ENCODE results near the gene FRMD8.
"Not testable (repeated sequence)": the region's sequence is repeated elsewhere in the genome, so short reads cannot be mapped to it uniquely, and the experiment has no call there.

The FRMD8 gene

GRCh38 chr11:65394125-65394536 lies 7.7 kb downstream of the FRMD8 start:
- DNase-seq = no peak

- DNase-seq = no peak
These were observed 9.6 kb downstream of the FRMD8 start for GRCh38 chr11:65395961-65396530.

GRCh38 chr11:65396769-65397745 lies 10.6 kb downstream of the FRMD8 start:
- no peak for DNase-seq

- no peak for DNase-seq
These were observed 12.0 kb downstream of the FRMD8 start for GRCh38 chr11:65398362-65398910.

GRCh38 chr11:65399249-65399648 lies 12.8 kb downstream of the FRMD8 start:
- no peak for DNase-seq

GRCh38 chr11:65399845-65400244 lies 13.4 kb downstream of the FRMD8 start:
- DNase-seq = no peak

- no peak for DNase-seq
These were observed 14.1 kb downstream of the FRMD8 start for GRCh38 chr11:65400307-65401072.

- no peak for DNase-seq
These were observed 14.8 kb downstream of the FRMD8 start for GRCh38 chr11:65401073-65401802.

- DNase-seq = no peak
These were observed 15.4 kb downstream of the FRMD8 start for GRCh38 chr11:65401803-65402248.

- DNase-seq = no peak
These were observed 16.4 kb downstream of the FRMD8 start for GRCh38 chr11:65402790-65403189.

GRCh38 chr11:65403607-65404121 lies 17.2 kb downstream of the FRMD8 start:
- DNase-seq = no peak

GRCh38 chr11:65404210-65404609 lies 17.8 kb downstream of the FRMD8 start:
- no peak for DNase-seq

GRCh38 chr11:65404638-65405339 lies 18.4 kb downstream of the FRMD8 start:
- DNase-seq = no peak

- no peak for DNase-seq
These were observed 24.7 kb downstream of the FRMD8 start for GRCh38 chr11:65410936-65411680.

GRCh38 chr11:65411681-65412070 lies 25.2 kb downstream of the FRMD8 start:
- DNase-seq = no peak

- DNase-seq = no peak
These were observed 26.0 kb downstream of the FRMD8 start for GRCh38 chr11:65412271-65413076.

- not testable (repeated sequence) for DNase-seq
These were observed 26.7 kb downstream of the FRMD8 start for GRCh38 chr11:65413077-65413664.

GRCh38 chr11:65414776-65415498 lies 28.5 kb downstream of the FRMD8 start:
- DNase-seq = no peak

Measured in NCI-H774 (cell line).